Measurements from ENCODE around the gene KPTN. TPM values are rescaled to one million over a fixed set of nuclear protein-coding genes. Genes with fewer than 3 reads are reported as not detected.

Gene KPTN
- total and polyA plus RNA-seq, 7 donors = 3.8 to 21.5 (median 8.2) TPM

DNA sequence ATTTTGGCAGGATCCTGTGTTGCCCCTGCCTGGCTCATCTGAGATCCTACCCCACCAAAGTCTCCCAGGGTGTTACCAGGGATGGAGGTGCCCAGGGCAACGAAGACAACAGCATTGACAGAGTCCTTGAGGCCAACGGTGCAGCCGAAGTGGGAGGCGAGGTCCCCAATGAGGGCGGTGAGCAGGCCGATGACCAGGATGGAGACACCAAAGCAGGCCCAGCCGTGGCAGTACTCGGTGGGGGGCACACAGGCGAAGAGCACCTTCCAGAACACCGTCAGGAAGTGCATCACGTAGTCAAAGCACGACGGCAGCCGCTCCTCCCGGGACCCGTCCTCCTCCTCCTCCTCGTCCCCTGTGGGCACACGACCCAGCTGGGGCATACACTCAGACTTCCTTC lies 51.9 kb downstream of the KPTN start:
- Histone ChIP-seq H3K36me3 (ENCODE audit: insufficient read depth in 1 of 2, low read depth in 1 of 2) (no peaks in the 10 kb centered on the region), H3K4me1 (peaks cover 7% of the 10 kb centered on the region), H3K4me3 (no peak overlapping the region), H3K9me3 (no peaks in the 10 kb centered on the region), H3K27ac (no peak overlapping the region), H3K27me3 (ENCODE audit: insufficient read depth in 3 of 3, low read length in 2 of 3) (peaks cover 0 to 68% (median 18%) of the 10 kb centered on the region in 3 donors)
- no peak for ATAC-seq
- no peak for TF ChIP-seq CTCF (IDR thresholded peaks at IDR 0.05)
- no peak for DNase-seq
- intact Hi-C loops (cut with DNase I) = no loop called here
- 68 to 82% (median 74%) methylated on average over 17 to 18 of the region's 18 CpGs for WGBS, 3 donors

DNA sequence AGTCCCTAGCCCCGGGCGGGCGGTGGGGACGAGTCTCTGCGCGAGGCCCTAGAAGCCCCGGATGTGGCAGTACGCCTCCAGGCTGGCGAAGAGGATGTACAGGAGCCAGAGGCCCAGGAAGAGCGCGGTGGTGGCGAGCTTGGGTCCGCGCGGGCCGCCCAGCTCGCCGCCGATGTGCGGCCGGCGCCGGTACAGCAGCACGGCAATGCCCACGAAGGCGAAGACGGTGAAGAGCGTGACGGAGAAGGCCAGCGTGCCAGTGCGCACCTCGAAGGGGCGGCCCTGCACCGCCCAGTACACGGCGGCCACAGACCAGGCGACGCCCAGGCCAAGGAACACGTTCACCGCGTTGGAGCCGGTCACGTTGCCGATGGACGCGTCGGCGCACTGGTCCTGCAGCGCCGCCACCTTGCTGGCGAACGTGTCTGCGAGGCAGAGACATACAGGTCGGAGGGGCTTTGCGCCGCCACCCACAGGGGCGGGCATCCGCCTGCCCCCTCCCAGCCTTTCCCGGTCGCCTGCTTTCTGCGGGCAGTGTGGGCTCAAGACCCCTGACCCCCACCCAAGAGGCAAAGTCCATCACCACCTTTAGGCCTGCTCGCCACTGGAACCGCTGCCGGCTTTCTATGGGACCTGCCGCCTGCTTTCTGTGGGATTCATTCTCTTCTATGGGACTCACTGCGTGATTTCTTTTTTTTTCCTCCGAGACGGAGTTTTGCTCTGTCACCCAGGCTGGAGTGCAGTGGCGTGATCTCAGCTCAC lies 53.8 kb downstream of the KPTN start:
- intact Hi-C loops (cut with DNase I) = no loop called here
- H3K9me3 ChIP-seq = no peaks in the 10 kb centered on the region
- DNase-seq (no peak), ATAC-seq (peak; percentile 39 to 50 (median 46))
- WGBS, 3 donors = 4 to 6% (median 5%) methylated on average over 62 to 69 of the region's 69 CpGs
- H3K27me3 ChIP-seq (ENCODE audit: insufficient read depth in 3 of 3, low read length in 2 of 3) = peaks cover 0 to 76% (median 18%) of the 10 kb centered on the region in 3 donors
- no peak overlapping the region for H3K27ac ChIP-seq
- TF ChIP-seq CTCF (IDR thresholded peaks at IDR 0.05) = no peak
- no peaks in the 10 kb centered on the region for H3K36me3 ChIP-seq (ENCODE audit: insufficient read depth in 1 of 2, low read depth in 1 of 2)
- H3K4me3 ChIP-seq = peak overlapping the region; percentile 3
- H3K4me1 ChIP-seq = peaks cover 7% of the 10 kb centered on the region

- Histone ChIP-seq H3K4me1 (peaks cover 7% of the 10 kb centered on the region), H3K9me3 (no peaks in the 10 kb centered on the region), H3K27me3 (ENCODE audit: insufficient read depth in 3 of 3, low read length in 2 of 3) (peaks cover 0 to 85% (median 18%) of the 10 kb centered on the region in 3 donors), H3K27ac (no peak overlapping the region), H3K4me3 (no peak overlapping the region), H3K36me3 (ENCODE audit: insufficient read depth in 1 of 2, low read depth in 1 of 2) (no peaks in the 10 kb centered on the region)
- TF ChIP-seq CTCF (IDR thresholded peaks at IDR 0.05) = no peak
- WGBS, 3 donors = 9 to 14% (median 13%) methylated on average over 15 to 20 of the region's 20 CpGs
- DNase-seq (no peak), ATAC-seq (no peak)
- intact Hi-C loops (cut with DNase I) = loop anchor here in 1 of 2 donors (10.0 kb wide), 1 partner anchor 134 kb away; no protein-coding TSS in a partner anchor
Observed at GRCh38 chr19:47429140-47429793, 54.8 kb downstream of the KPTN start.

DNA sequence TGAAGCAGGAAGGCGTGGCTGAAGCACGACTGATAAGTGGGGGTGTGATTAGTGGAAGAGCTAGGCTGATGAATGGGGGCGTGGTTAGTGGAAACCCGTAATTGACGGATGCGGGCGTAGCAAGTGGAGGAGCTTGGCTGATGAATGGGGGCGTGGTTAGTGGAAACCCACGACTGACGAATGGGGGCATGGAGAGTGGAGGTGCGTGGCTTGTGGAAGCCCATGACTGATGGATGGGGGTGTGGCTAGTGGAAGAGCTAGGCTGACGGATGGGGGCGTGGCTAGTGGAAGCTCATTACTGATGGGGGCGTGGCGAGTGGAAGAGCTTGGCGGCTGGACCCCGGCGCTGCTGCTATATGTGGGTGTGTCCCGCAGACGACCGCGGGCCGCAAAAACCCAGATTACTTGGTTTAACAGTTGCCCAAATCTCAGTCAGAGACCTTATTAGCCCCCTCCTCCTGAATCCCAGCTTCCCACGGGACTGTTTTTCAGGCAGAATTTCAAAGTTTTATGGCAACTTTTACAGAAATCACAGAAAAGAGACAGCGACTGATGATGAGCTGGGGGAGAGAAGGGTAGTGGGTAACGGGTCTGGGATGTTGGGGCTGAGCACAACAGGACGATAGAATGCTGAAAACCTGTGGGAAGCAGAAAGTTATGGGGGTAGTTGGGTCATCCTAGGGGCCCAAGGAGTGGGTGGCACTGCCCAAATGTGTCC lies 55.7 kb downstream of the KPTN start:
- ATAC-seq = peak; percentile 72 to 84 (median 78)
- Histone ChIP-seq H3K27me3 (ENCODE audit: insufficient read depth in 3 of 3, low read length in 2 of 3) (peaks cover 0 to 84% (median 23%) of the 10 kb centered on the region in 3 donors), H3K4me1 (peaks cover 7% of the 10 kb centered on the region), H3K36me3 (ENCODE audit: insufficient read depth in 1 of 2, low read depth in 1 of 2) (no peaks in the 10 kb centered on the region), H3K4me3 (no peak overlapping the region), H3K27ac (no peak overlapping the region), H3K9me3 (no peaks in the 10 kb centered on the region)
- WGBS, 3 donors = 0 to 1% (median 1%) methylated on average over 27 of the region's 27 CpGs
- intact Hi-C loops (cut with DNase I) = loop anchor here in 1 of 2 donors (10.0 kb wide), 1 partner anchor 134 kb away; no protein-coding TSS in a partner anchor
- no peak for TF ChIP-seq CTCF (IDR thresholded peaks at IDR 0.05)
- peak; percentile 81 to 82 for DNase-seq
